Liver (tissue), 9 donors: Measurements from ENCODE around the gene MDM2. TPM values are rescaled to one million over a fixed set of nuclear protein-coding genes. Genes with fewer than 3 reads are reported as not detected.

Source experiments
- DNase-seq: peaks from one replicate; pipeline ENCODE4 v3.0.0-alpha.2; 2017; ENCODE audit warnings: low spot score
- H3K27ac ChIP-seq, 2 donors: one replicate each; pipeline ENCODE4 v1.7.0; 2013; ENCODE audit warnings: inconsistent platforms in 2 of 2, low read length in 2 of 2, control low read depth in 1 of 2, low read depth in 1 of 2, mild to moderate bottlenecking in 1 of 2
- H3K27me3 ChIP-seq, 4 donors: one replicate each; pipeline versions ENCODE4 v1.6.1 to v1.7.0; 2013; ENCODE audit warnings: low read length in 3 of 4, inconsistent platforms in 1 of 4, mild to moderate bottlenecking in 1 of 4, moderate library complexity in 1 of 4; ENCODE audit not compliant: control insufficient read depth in 4 of 4, insufficient read depth in 4 of 4
- H3K36me3 ChIP-seq, 4 donors: one replicate each; pipeline versions ENCODE4 v1.6.1 to v1.7.0; 2013; ENCODE audit warnings: low read length in 3 of 4, mild to moderate bottlenecking in 3 of 4, low read depth in 1 of 4, moderate library complexity in 1 of 4; ENCODE audit not compliant: control insufficient read depth in 4 of 4, insufficient read depth in 3 of 4
- H3K4me1 ChIP-seq, 4 donors: one replicate each; pipeline versions ENCODE4 v1.6.1 to v1.7.0; 2013; ENCODE audit warnings: low read length in 3 of 4, mild to moderate bottlenecking in 3 of 4, moderate library complexity in 1 of 4; ENCODE audit not compliant: control insufficient read depth in 4 of 4, insufficient read depth in 4 of 4
- H3K4me3 ChIP-seq, 3 donors: one replicate each; pipeline versions ENCODE4 v1.6.1 to v1.7.0; 2013; ENCODE audit warnings: low read length in 3 of 3, control low read depth in 1 of 3, low read depth in 1 of 3, mild to moderate bottlenecking in 1 of 3
- H3K9ac ChIP-seq, 2 donors: one replicate each; pipeline ENCODE4 v1.7.0; 2013; ENCODE audit warnings: low read length in 2 of 2, mild to moderate bottlenecking in 2 of 2, moderate library complexity in 2 of 2, control low read depth in 1 of 2, low read depth in 1 of 2
- H3K9me3 ChIP-seq, 4 donors: one replicate each; pipeline versions ENCODE4 v1.6.1 to v1.7.0; 2013; ENCODE audit warnings: low read length in 3 of 4; ENCODE audit not compliant: control insufficient read depth in 4 of 4
- ATF3 ChIP-seq: IDR thresholded peaks from 2 replicates; pipeline ENCODE4 v1.6.1; 2016; ENCODE audit warnings: antibody characterized with exemption
- CTCF ChIP-seq: fragments of 150-350 bp; IDR thresholded peaks from 2 replicates; pipeline ENCODE4 v1.5.1; 2017; ENCODE audit warnings: improper control_type of control experiment, low read depth, low read length; ENCODE audit not compliant: missing input control
- EGR1 ChIP-seq, 2 donors: IDR thresholded peaks; 2 replicates each; pipeline ENCODE4 v1.6.1; 2016 to 2018; ENCODE audit warnings: antibody characterized with exemption in 2 of 2, low read depth in 2 of 2
- FOXA1 ChIP-seq: IDR thresholded peaks from 2 replicates; pipeline ENCODE4 v1.6.1; 2016; ENCODE audit warnings: antibody characterized with exemption
- FOXA2 ChIP-seq: IDR thresholded peaks from 2 replicates; pipeline ENCODE4 v1.6.1; 2016; ENCODE audit warnings: antibody characterized with exemption
- GABPA ChIP-seq, 2 donors: IDR thresholded peaks in 1 of 2; conservative IDR thresholded peaks in 1 of 2; 2 replicates each; pipeline ENCODE4 v1.6.1; 2016; ENCODE audit warnings: antibody characterized with exemption in 2 of 2, mild to moderate bottlenecking in 1 of 2, moderate library complexity in 1 of 2
- HNF4A ChIP-seq, 2 donors: conservative IDR thresholded peaks; 2 replicates each; pipeline ENCODE4 v1.6.1; 2016; ENCODE audit warnings: antibody characterized with exemption in 2 of 2, mild to moderate bottlenecking in 2 of 2
- HNF4G ChIP-seq: IDR thresholded peaks from 2 replicates; pipeline ENCODE4 v1.6.1; 2016; ENCODE audit warnings: antibody characterized with exemption
- JUND ChIP-seq, 2 donors: IDR thresholded peaks; 2 replicates each; pipeline ENCODE4 v1.6.1; 2016; ENCODE audit warnings: antibody characterized with exemption in 2 of 2
- RAD21 ChIP-seq, 2 donors: IDR thresholded peaks; 2 replicates each; pipeline ENCODE4 v1.6.1; 2016; ENCODE audit warnings: antibody characterized with exemption in 2 of 2, mild to moderate bottlenecking in 2 of 2
- RXRA ChIP-seq, 2 donors: IDR thresholded peaks; 2 replicates each; pipeline ENCODE4 v1.6.1; 2017 to 2018; ENCODE audit warnings: antibody characterized with exemption in 2 of 2, mild to moderate bottlenecking in 1 of 2
- SP1 ChIP-seq: IDR thresholded peaks from 2 replicates; pipeline ENCODE4 v1.6.1; 2018; ENCODE audit warnings: antibody characterized with exemption, mild to moderate bottlenecking
- TAF1 ChIP-seq: conservative IDR thresholded peaks from 2 replicates; pipeline ENCODE4 v1.6.1; 2016; ENCODE audit warnings: antibody characterized with exemption, mild to moderate bottlenecking
- ZBTB33 ChIP-seq: IDR thresholded peaks from 2 replicates; pipeline ENCODE4 v1.6.1; 2016; ENCODE audit warnings: antibody characterized with exemption
- WGBS: extraction: QIAGEN DNeasy Blood & Tissue Kit; methylation state at CpG from one replicate; pipeline ENCODE4 v1.1.7; 2013; 5-methylcytosine and 5-hydroxymethylcytosine counted together
- polyA plus RNA-seq, 2 donors: library from polyadenylated mRNA; stranded (reverse) in 1 of 2; unstranded in 1 of 2; fragments of 200-250 nt in 1 of 2; fragments of >200 nt in 1 of 2; fragmentation: Nextera tagmentation in 1 of 2; extraction: Ambion mirVana in 1 of 2; gene quantifications; one replicate each; pipeline versions ENCODE4 v1.2.1 to v1.2.3, GENCODE V29; 2013 to 2015
- total RNA-seq, 2 donors: library from RNA; depleted of rRNA; stranded (reverse); fragments of >200 nt; gene quantifications; one replicate each; pipeline ENCODE4 v1.2.3, GENCODE V29; 2014
- donor health status: healthy.
- donor health status: healthy.
- donor health status: healthy.
- donor health status: healthy.
- donor health status: healthy.

The MDM2 gene
- total and polyA plus RNA-seq, 4 donors: 10.1 to 69.4 (median 36.9) TPM

- peak; percentile 85 for TF ChIP-seq FOXA2
- peak; percentile 62 for TF ChIP-seq ZBTB33
- peak; percentile 62 for TF ChIP-seq FOXA1
- peak in 1 of 2 donors; percentile 37 for TF ChIP-seq RAD21 (IDR thresholded peaks at IDR 0.05)
- TF ChIP-seq HNF4A (conservative IDR thresholded peaks at IDR 0.05): peak; percentile 45 to 77
- peak in 1 of 2 donors; percentile 55 for TF ChIP-seq EGR1 (IDR thresholded peaks at IDR 0.05; ENCODE audit: low read depth in 2 of 2)
- peak; percentile 16 for TF ChIP-seq HNF4G
- peak; percentile 20 to 73 for TF ChIP-seq RXRA (IDR thresholded peaks at IDR 0.05)
Observed at GRCh38 chr12:68850390-68850789, 42.4 kb downstream of the MDM2 start (continued).

- 92% methylated on average over 2 of the region's 2 CpGs for WGBS
Observed at GRCh38 chr12:68851592-68852306, 43.8 kb downstream of the MDM2 start.

More at GRCh38 chr12:68851592-68852306, 43.8 kb downstream of the MDM2 start:
- Histone ChIP-seq H3K9ac (no peak overlapping the region), H3K27me3 (no peaks in the 10 kb centered on the region), H3K27ac (peak overlapping the region; percentile 73 to 74), H3K9me3 (no peaks in the 10 kb centered on the region), H3K4me1 (peaks cover 0 to 18% (median 4%) of the 10 kb centered on the region in 4 donors), H3K36me3 (peaks cover 0 to 3% (median 1%) of the 10 kb centered on the region in 4 donors), H3K4me3 (no peak overlapping the region)
- TF ChIP-seq HNF4A (conservative IDR thresholded peaks at IDR 0.05) (no peak), GABPA (IDR thresholded peaks at IDR 0.05 in 1 of 2, conservative IDR thresholded peaks at IDR 0.05 in 1 of 2) (no peak), CTCF (no peak), RAD21 (IDR thresholded peaks at IDR 0.05) (no peak), FOXA2 (no peak), JUND (IDR thresholded peaks at IDR 0.05) (no peak), SP1 (no peak), ATF3 (no peak), HNF4G (no peak), TAF1 (no peak), ZBTB33 (no peak)
- no peak for DNase-seq
